GM12878 (cell line): Measurements from ENCODE around the gene P3H2. TPM values are rescaled to one million over a fixed set of nuclear protein-coding genes. Genes with fewer than 3 reads are reported as not detected.
A peak's percentile ranks its signal among the peaks of the same experiment; 100 is the strongest.

Source experiments
- ATAC-seq: fragments of 200-7000 bp; cut with Tn5 transposase; 3 replicates; pipeline ENCODE4 v1.9.1; 2020; ENCODE audit warnings: mild to moderate bottlenecking, moderate library complexity
- BruUV-seq: library from RNA; stranded (reverse); fragments of 400-500 nt; replicated peaks from 2 replicates; lab custom pipeline; 2021; lab: Mats Ljungman, UMichigan
- CTCF ChIA-PET: fragments of 300-600 bp; sonication (Branson Sonifier 250); formaldehyde crosslinking; extraction: SDS; loops from one replicate; lab custom pipeline; 2021; ENCODE audit warnings: inconsistent platforms; lab: Yijun Ruan, JAX
- POLR2A ChIA-PET: fragments of 350-600 bp; formaldehyde crosslinking; extraction: SDS; loops from one replicate; lab custom pipeline; 2021; ENCODE audit warnings: inconsistent platforms; lab: Charles Lee
- RAD21 ChIA-PET: fragments of 300-600 bp; sonication (Branson Sonifier 250); formaldehyde crosslinking; loops from one replicate; lab custom pipeline; 2023; ENCODE audit warnings: antibody characterized with exemption; ENCODE audit not compliant: unreplicated experiment; lab: Charles Lee
- SMC1A ChIA-PET: fragments of 300-600 bp; sonication (Branson Sonifier 250); formaldehyde crosslinking; loops from one replicate; lab custom pipeline; 2023; ENCODE audit not compliant: unreplicated experiment, uncharacterized antibody; lab: Charles Lee
- DNase-seq: peaks from one replicate; pipeline ENCODE4 v3.0.0-alpha.2; 2011; ENCODE audit warnings: low read depth, low spot score
- FAIRE-seq: peaks from 3 replicates; lab custom pipeline; 2011; peaks lifted over from hg19 to GRCh38; lab: Jason Lieb, UNC
- H2AFZ ChIP-seq: 2 replicates; pipeline ENCODE4 v1.6.0; 2011; ENCODE audit warnings: low read depth, low read length, control low read depth; ENCODE audit not compliant: control insufficient read depth
- H3K27ac ChIP-seq: 2 replicates; pipeline ENCODE4 v1.5.1; 2011; ENCODE audit warnings: control low read depth; ENCODE audit not compliant: control insufficient read depth, insufficient read depth
- H3K27me3 ChIP-seq, 2 experiments: replicated peaks in 1 of 2; 2 replicates each; pipeline versions ENCODE4 v1.6.0 to v1.6.1; 2011; ENCODE audit warnings: low read length in 1 of 2; ENCODE audit not compliant: control insufficient read depth in 2 of 2, insufficient read depth in 2 of 2
- H3K36me3 ChIP-seq, 2 experiments: 2 replicates each; pipeline ENCODE4 v1.5.1; 2011; ENCODE audit warnings: low read length in 1 of 2; ENCODE audit not compliant: control insufficient read depth in 2 of 2, insufficient read depth in 2 of 2
- H3K4me1 ChIP-seq: 2 replicates; pipeline ENCODE4 v1.6.1; 2011; ENCODE audit warnings: mild to moderate bottlenecking, low read length, moderate library complexity, mixed read lengths; ENCODE audit not compliant: control insufficient read depth, insufficient read depth
- H3K4me2 ChIP-seq: 2 replicates; pipeline ENCODE4 v1.6.0; 2011; ENCODE audit warnings: control low read depth; ENCODE audit not compliant: control insufficient read depth, insufficient read depth
- H3K4me3 ChIP-seq: fragments of 200-600 bp; sonication (generic); 2 replicates; pipeline ENCODE4 v1.5.1; 2016
- H3K79me2 ChIP-seq: 2 replicates; pipeline ENCODE4 v1.6.0; 2011; ENCODE audit warnings: low read length; ENCODE audit not compliant: control insufficient read depth, insufficient read depth
- H3K9ac ChIP-seq: 2 replicates; pipeline ENCODE4 v1.8.0; 2011; ENCODE audit warnings: low read length, control low read depth, mixed read lengths; ENCODE audit not compliant: control insufficient read depth, insufficient read depth
- H3K9me3 ChIP-seq: replicated peaks from 3 replicates; pipeline ENCODE4 v1.5.1; 2011; ENCODE audit warnings: mild to moderate bottlenecking, low read length; ENCODE audit not compliant: control insufficient read depth, insufficient read depth
- H4K20me1 ChIP-seq: 2 replicates; pipeline ENCODE4 v1.6.0; 2011; ENCODE audit not compliant: control insufficient read depth, insufficient read depth
- ATF2 ChIP-seq: IDR thresholded peaks from 2 replicates; pipeline ENCODE4 v1.6.1; 2012; ENCODE audit warnings: low read length, inconsistent platforms
- BCL3 ChIP-seq: IDR thresholded peaks from 2 replicates; pipeline ENCODE4 v1.6.1; 2011; ENCODE audit warnings: borderline replicate concordance, low read depth, mild to moderate bottlenecking, moderate library complexity, low read length; ENCODE audit not compliant: insufficient read depth, poor library complexity, severe bottlenecking
- BHLHE40 ChIP-seq, 2 experiments: fragments of 450-650 bp in 1 of 2; IDR thresholded peaks; 2 replicates each; pipeline ENCODE4 v1.6.1; 2011 to 2017; ENCODE audit warnings: low read depth in 2 of 2, borderline replicate concordance in 1 of 2, improper control_type of control experiment in 1 of 2, low read length in 1 of 2, mild to moderate bottlenecking in 1 of 2
- CREB1 ChIP-seq: IDR thresholded peaks from 2 replicates; pipeline ENCODE4 v1.6.1; 2012; ENCODE audit warnings: low read depth, mild to moderate bottlenecking, inconsistent platforms
- CREM ChIP-seq: IDR thresholded peaks from 2 replicates; pipeline ENCODE4 v1.6.1; 2014; ENCODE audit warnings: antibody characterized with exemption, low read depth
- CUX1 ChIP-seq: IDR thresholded peaks from 2 replicates; pipeline ENCODE4 v1.6.1; 2012; ENCODE audit warnings: improper control_type of control experiment, low read depth, low read length; ENCODE audit not compliant: insufficient replicate concordance
- FOXM1 ChIP-seq: IDR thresholded peaks from 2 replicates; pipeline ENCODE4 v1.6.1; 2012; ENCODE audit warnings: low read depth, mild to moderate bottlenecking, inconsistent platforms, low read length, moderate library complexity
- GABPA ChIP-seq: IDR thresholded peaks from 2 replicates; pipeline ENCODE4 v1.6.1; 2014; ENCODE audit warnings: antibody characterized with exemption, low read depth, mild to moderate bottlenecking, inconsistent platforms
- JUNB ChIP-seq: IDR thresholded peaks from 2 replicates; pipeline ENCODE4 v1.6.1; 2016; ENCODE audit warnings: antibody characterized with exemption, mild to moderate bottlenecking
- MEF2A ChIP-seq: IDR thresholded peaks from 2 replicates; pipeline ENCODE4 v1.6.1; 2011; ENCODE audit warnings: low read depth, mild to moderate bottlenecking, low read length, moderate library complexity; ENCODE audit not compliant: insufficient read depth
- NFIC ChIP-seq: IDR thresholded peaks from 2 replicates; pipeline ENCODE4 v1.6.1; 2012; ENCODE audit warnings: low read depth, mild to moderate bottlenecking, inconsistent platforms, low read length, moderate library complexity
- RAD21 ChIP-seq: IDR thresholded peaks from 2 replicates; pipeline ENCODE4 v1.6.1; 2011; ENCODE audit warnings: mild to moderate bottlenecking, low read depth, low read length, moderate library complexity; ENCODE audit not compliant: insufficient read depth
- RELA ChIP-seq: fragments of 450-650 bp; IDR thresholded peaks from 2 replicates; pipeline ENCODE4 v1.8.0; 2014; ENCODE audit warnings: borderline replicate concordance; ENCODE audit not compliant: partially characterized antibody
- RUNX3 ChIP-seq: IDR thresholded peaks from 2 replicates; pipeline ENCODE4 v1.6.1; 2012; ENCODE audit warnings: low read length, inconsistent platforms
- SMAD1 ChIP-seq: fragments of 450-650 bp; IDR thresholded peaks from 2 replicates; pipeline ENCODE4 v1.6.1; 2018; ENCODE audit warnings: mild to moderate bottlenecking, low read depth; ENCODE audit not compliant: partially characterized antibody
- SMAD5 ChIP-seq: IDR thresholded peaks from 2 replicates; pipeline ENCODE4 v1.6.1; 2016; ENCODE audit warnings: antibody characterized with exemption, low read depth
- WGBS: methylation state at CpG from one replicate; pipeline ENCODE4 v1.1.6; 2016; ENCODE audit warnings: low lambda C conversion rate; ENCODE audit not compliant: insufficient replicate concordance, insufficient coverage; ENCODE audit errors: missing lambda C conversion rate; 5-methylcytosine and 5-hydroxymethylcytosine counted together
- in situ Hi-C: fragments of 300-500 bp; cut with MboI; formaldehyde crosslinking; loops from 9 replicates; pipeline ENCODE4 v1.14.3; 2018; ENCODE audit warnings: mixed read lengths
- intact Hi-C: fragments of 100-400 bp; cut with micrococcal nuclease; formaldehyde crosslinking; loops from one replicate; pipeline ENCODE4 v1.14.2; 2022; ENCODE audit not compliant: unreplicated experiment
- polyA plus RNA-seq, 11 experiments: library from polyadenylated mRNA; depleted of rRNA in 4 of 11; unstranded in 6 of 11; stranded (reverse) in 5 of 11; fragments of >200 nt; fragmentation: Nextera tagmentation in 4 of 11; fragmentation: Illumina TruSeq in 1 of 11; extraction: Ambion mirVana in 4 of 11; extraction: Trizol in 1 of 11; gene quantifications; 1 replicate in 1 of 11; 2 replicates in 10 of 11; pipeline versions ENCODE4 v1.2.1 to v1.2.3, GENCODE V29; 2011 to 2016; ENCODE audit warnings: inconsistent platforms in 2 of 11, missing spikeins in 2 of 11, low read depth in 1 of 11
- total RNA-seq, 4 experiments: library from RNA; depleted of rRNA in 3 of 4; stranded (reverse); fragments of >200 nt in 3 of 4; fragmentation: Illumina TruSeq in 1 of 4; extraction: Trizol in 1 of 4; gene quantifications; 2 replicates each; pipeline versions ENCODE4 v1.2.1 to v1.2.3, GENCODE V29; 2013 to 2021

The P3H2 gene
- total and polyA plus RNA-seq, 10 of the 15 experiments (the other 5 are each of a cell fraction or from before 2014, with no cell fraction given): 27.0 to 97.6 (median 83.2) TPM

GRCh38 chr3:190097025-190097424, 23.7 kb downstream of the P3H2 start:
- peak; percentile 65 for ATAC-seq
- no peak overlapping the region for H3K4me3 ChIP-seq
- in situ Hi-C loops: no loop called here
- 22% methylated on average over 4 of the region's 4 CpGs for WGBS
- ChIA-PET RAD21 (interaction anchor here (0.7 to 3.0 kb wide), 7 partner anchors 12 to 113 kb away, joined by 3 to 8 read pairs (median 4); partner anchors contain the start of gene P3H2), POLR2A (interaction anchor here (1.2 to 1.5 kb wide), 2 partner anchors 9 to 16 kb away, joined by 4 to 9 read pairs; no protein-coding TSS in a partner anchor), CTCF (interaction anchor here (0.8 to 1.1 kb wide), 2 partner anchors 29 to 215 kb away, joined by 3 read pairs; no protein-coding TSS in a partner anchor), SMC1A (interaction anchor here (1.0 to 1.3 kb wide), 4 partner anchors 16 to 57 kb away, joined by 3 to 6 read pairs (median 5); no protein-coding TSS in a partner anchor)
- no peaks in the 10 kb centered on the region for H3K4me1 ChIP-seq
- no peak overlapping the region for H3K4me2 ChIP-seq
- H3K79me2 ChIP-seq: peaks cover 5% of the 10 kb centered on the region
- no peaks in the 10 kb centered on the region for H3K9me3 ChIP-seq
- H3K9ac ChIP-seq: no peak overlapping the region; the same call in 1 of the 2 replicates
- H4K20me1 ChIP-seq: no peaks in the 10 kb centered on the region
- H3K27me3 ChIP-seq: no peaks in the 10 kb centered on the region
- H2AFZ ChIP-seq: no peak overlapping the region
- TF ChIP-seq CREM (0 out of 2 replicates have a peak, but pooled peaks have one; percentile 21), MEF2A (0 out of 2 replicates have a peak, but pooled peaks have one; percentile 5), BCL3 (peak; percentile 95), SMAD5 (no peak), CUX1 (peak; percentile 31), BHLHE40 (IDR thresholded peaks at IDR 0.05; ENCODE audit: borderline replicate concordance in 1 of 2, low read depth in 2 of 2, low read length in 1 of 2) (peak; percentile 22 to 32; a peak in 1 of 4 replicates), SMAD1 (no peak), RAD21 (peak; percentile 29; the same call in 1 of the 2 replicates), RUNX3 (peak; percentile 76), ATF2 (peak; percentile 83), CREB1 (0 out of 2 replicates have a peak, but pooled peaks have one; percentile 18), RELA (no peak), JUNB (peak; percentile 45; the same call in 1 of the 2 replicates), FOXM1 (peak; percentile 50; the same call in 1 of the 2 replicates), GABPA (no peak), NFIC (peak; percentile 68)
- H3K36me3 ChIP-seq: no peaks in the 10 kb centered on the region
- DNase-seq: peak; percentile 47
- intact Hi-C loops: loop anchor here (5.0 kb wide), 2 partner anchors 100 to 130 kb away; no protein-coding TSS in a partner anchor
- FAIRE-seq: no peak
- H3K27ac ChIP-seq: peak overlapping the region; percentile 49
- BruUV-seq: no TSS peak
